ENCODE results near the gene NONO.

DNA sequence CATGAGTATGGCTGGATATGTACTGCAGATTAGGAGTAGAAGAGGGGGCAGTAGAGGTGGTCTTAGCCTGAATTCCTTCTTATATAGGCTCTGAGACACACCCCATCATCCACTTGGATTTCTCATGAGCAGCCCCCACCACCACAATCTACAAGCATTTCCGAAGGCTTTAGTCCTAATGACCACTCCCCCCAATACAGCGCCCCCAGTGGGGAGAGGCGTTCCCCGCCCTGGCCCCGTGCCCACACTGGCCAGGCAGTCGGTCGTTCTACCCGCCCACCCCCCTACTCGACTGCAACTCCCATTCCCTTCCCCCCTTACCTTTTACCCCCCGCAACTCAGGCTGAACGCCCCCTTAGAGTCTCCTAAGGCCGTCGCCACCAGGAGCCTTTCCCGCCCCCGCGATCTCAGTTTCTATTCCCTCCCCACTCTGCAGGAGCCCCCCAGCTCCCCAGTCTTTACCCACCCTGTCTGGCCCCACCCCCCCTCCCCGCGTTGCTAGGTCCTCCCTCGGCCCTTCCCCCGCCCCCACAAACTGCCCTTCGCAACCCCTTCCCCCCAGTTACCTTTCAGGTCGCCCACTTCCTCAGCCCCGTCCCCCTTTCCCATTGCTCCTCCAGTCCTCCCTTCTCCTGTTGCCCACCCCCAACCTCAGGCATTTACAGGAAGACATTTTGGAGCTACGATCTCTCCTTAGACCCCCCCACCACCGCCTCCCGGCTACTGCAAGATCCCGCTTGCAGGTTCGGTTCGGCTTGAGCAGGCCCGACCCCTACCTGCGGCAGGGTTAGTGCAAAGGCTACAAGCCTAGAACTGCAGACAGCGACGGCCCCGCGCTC is 30.0 kb upstream of the NONO start:
- TF ChIP-seq, protein P1, sequence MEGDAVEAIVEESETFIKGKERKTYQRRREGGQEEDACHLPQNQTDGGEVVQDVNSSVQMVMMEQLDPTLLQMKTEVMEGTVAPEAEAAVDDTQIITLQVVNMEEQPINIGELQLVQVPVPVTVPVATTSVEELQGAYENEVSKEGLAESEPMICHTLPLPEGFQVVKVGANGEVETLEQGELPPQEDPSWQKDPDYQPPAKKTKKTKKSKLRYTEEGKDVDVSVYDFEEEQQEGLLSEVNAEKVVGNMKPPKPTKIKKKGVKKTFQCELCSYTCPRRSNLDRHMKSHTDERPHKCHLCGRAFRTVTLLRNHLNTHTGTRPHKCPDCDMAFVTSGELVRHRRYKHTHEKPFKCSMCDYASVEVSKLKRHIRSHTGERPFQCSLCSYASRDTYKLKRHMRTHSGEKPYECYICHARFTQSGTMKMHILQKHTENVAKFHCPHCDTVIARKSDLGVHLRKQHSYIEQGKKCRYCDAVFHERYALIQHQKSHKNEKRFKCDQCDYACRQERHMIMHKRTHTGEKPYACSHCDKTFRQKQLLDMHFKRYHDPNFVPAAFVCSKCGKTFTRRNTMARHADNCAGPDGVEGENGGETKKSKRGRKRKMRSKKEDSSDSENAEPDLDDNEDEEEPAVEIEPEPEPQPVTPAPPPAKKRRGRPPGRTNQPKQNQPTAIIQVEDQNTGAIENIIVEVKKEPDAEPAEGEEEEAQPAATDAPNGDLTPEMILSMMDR (IDR thresholded peaks at IDR 0.05): peak in 1 of 4 experiments; percentile 53
- TF ChIP-seq POLR2A (IDR thresholded peaks at IDR 0.05) (peak in 1 of 2 donors; percentile 39), EP300 (IDR thresholded peaks at IDR 0.05) (no peak), POLR2AphosphoS5 (IDR thresholded peaks at IDR 0.05) (peak in 1 of 4 donors; percentile 5)
